A673 (cell line): ENCODE results near the gene TCEAL9. TPM values are rescaled to one million over a fixed set of nuclear protein-coding genes. Genes with fewer than 3 reads are reported as not detected.

ENCODE experiments used
- BruUV-seq: library from RNA; stranded (reverse); fragments of 400-500 nt; replicated peaks from 2 replicates; lab custom pipeline; 2021; lab: Mats Ljungman, UMichigan
- CTCF ChIA-PET: fragments of 300-600 bp; sonication (Branson Sonifier 250); formaldehyde crosslinking; loops from one replicate; lab custom pipeline; 2022; ENCODE audit warnings: antibody characterized with exemption; lab: Charles Lee
- POLR2A ChIA-PET: fragments of 300-600 bp; sonication (Branson Sonifier 250); formaldehyde crosslinking; loops from one replicate; lab custom pipeline; 2022; ENCODE audit warnings: antibody characterized with exemption; ENCODE audit not compliant: low non-redundant PET; lab: Charles Lee
- DNase-seq: peaks from one replicate; pipeline ENCODE4 v3.0.0-alpha.2; 2015; ENCODE audit warnings: low spot score
- H3K27ac ChIP-seq: fragments of 200-600 bp; sonication (generic); 2 replicates; pipeline ENCODE4 v1.5.1; 2016; ENCODE audit warnings: mixed run types, low read depth, mild to moderate bottlenecking, mixed read lengths, antibody characterized with exemption, low read length; ENCODE audit not compliant: poor library complexity, severe bottlenecking
- H3K27me3 ChIP-seq: fragments of 200-600 bp; sonication (generic); replicated peaks from 2 replicates; pipeline ENCODE4 v1.6.1; 2017; ENCODE audit warnings: mixed run types, low read depth, mild to moderate bottlenecking, mixed read lengths, antibody characterized with exemption, low read length; ENCODE audit not compliant: insufficient read depth, poor library complexity
- H3K36me3 ChIP-seq: fragments of 200-600 bp; sonication (generic); 2 replicates; pipeline ENCODE4 v1.6.1; 2016; ENCODE audit warnings: mixed run types, mild to moderate bottlenecking, mixed read lengths, antibody characterized with exemption, low read length; ENCODE audit not compliant: insufficient read depth, poor library complexity, severe bottlenecking
- H3K4me1 ChIP-seq: fragments of 200-600 bp; sonication (generic); 2 replicates; pipeline ENCODE4 v1.6.1; 2017; ENCODE audit warnings: mixed run types, mild to moderate bottlenecking, mixed read lengths, antibody characterized with exemption, low read length; ENCODE audit not compliant: insufficient read depth, poor library complexity, severe bottlenecking
- H3K4me3 ChIP-seq: fragments of 200-600 bp; sonication (generic); 2 replicates; pipeline ENCODE4 v1.5.1; 2016; ENCODE audit warnings: low read depth, mixed run types, mild to moderate bottlenecking, mixed read lengths, low read length; ENCODE audit not compliant: poor library complexity, severe bottlenecking
- H3K9me3 ChIP-seq: fragments of 200-600 bp; sonication (generic); 2 replicates; pipeline ENCODE4 v1.6.1; 2016; ENCODE audit warnings: mixed run types, low read depth, mild to moderate bottlenecking, mixed read lengths, antibody characterized with exemption, low read length; ENCODE audit not compliant: poor library complexity, severe bottlenecking
- CTCF ChIP-seq: fragments of 300-800, 200-600 bp; sonication (generic); conservative IDR thresholded peaks from 2 replicates; pipeline ENCODE4 v1.5.1; 2017; ENCODE audit warnings: low read depth, mild to moderate bottlenecking, antibody characterized with exemption, low read length, moderate library complexity, mixed read lengths
- EZH2 ChIP-seq: fragments of 200-600 bp; sonication (generic); IDR thresholded peaks from 2 replicates; pipeline ENCODE4 v1.6.1; 2017; ENCODE audit warnings: borderline replicate concordance, low read depth, mild to moderate bottlenecking, mixed read lengths, antibody characterized with exemption, low read length; ENCODE audit not compliant: poor library complexity, severe bottlenecking
- intact Hi-C: fragments of 100-400 bp; cut with micrococcal nuclease; formaldehyde crosslinking; loops from one replicate; pipeline ENCODE4 v1.10.0; 2022; ENCODE audit not compliant: unreplicated experiment
- total RNA-seq: library from RNA; stranded (reverse); gene quantifications from 2 replicates; pipeline ENCODE4 v1.2.3, GENCODE V29; 2021

The TCEAL9 gene
- total RNA-seq, 1 experiment from 2014 or later = 48.6 TPM

- no peak for DNase-seq
Observed at GRCh38 chrX:103338663-103339062, 17.6 kb upstream of the TCEAL9 start.

DNA sequence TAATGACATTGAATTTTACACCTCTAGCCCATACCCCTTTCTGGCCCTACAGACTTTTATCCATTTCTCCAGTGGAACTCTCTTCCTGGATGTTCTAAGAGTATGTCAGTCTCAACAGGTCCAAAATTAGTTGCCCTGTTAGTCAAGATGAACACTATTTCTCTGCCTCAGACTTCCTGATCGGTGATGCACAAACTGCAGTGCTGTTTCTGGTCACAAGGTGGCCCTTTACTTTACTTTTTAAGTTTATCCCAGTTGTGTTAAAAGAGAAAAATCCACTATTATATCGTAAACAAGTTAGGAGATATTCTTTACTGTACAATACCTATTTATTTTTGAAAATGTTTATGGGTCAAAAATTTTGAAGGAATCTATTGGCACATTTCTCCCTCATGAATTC lies 13.2 kb upstream of the TCEAL9 start:
- POLR2A ChIA-PET = no interaction called here
- no peak for TF ChIP-seq EZH2
- TF ChIP-seq CTCF = peak; percentile 81
- Histone ChIP-seq H3K36me3 (no peaks in the 10 kb centered on the region), H3K4me1 (no peaks in the 10 kb centered on the region), H3K27me3 (no peaks in the 10 kb centered on the region), H3K4me3 (no peak overlapping the region), H3K27ac (no peak overlapping the region), H3K9me3 (no peaks in the 10 kb centered on the region)
- CTCF ChIA-PET = interaction anchor here (1.0 kb wide), 1 partner anchor 121 kb away, joined by 9 read pairs; no protein-coding TSS in a partner anchor
- intact Hi-C loops = loop anchor here (1.0 kb wide), 1 partner anchor 121 kb away; no protein-coding TSS in a partner anchor
- DNase-seq = peak; percentile 48
- no TSS peak for BruUV-seq

More at GRCh38 chrX:103338663-103339062, 17.6 kb upstream of the TCEAL9 start:
- no peaks in the 10 kb centered on the region for H3K36me3 ChIP-seq
- no peaks in the 10 kb centered on the region for H3K9me3 ChIP-seq
- H3K27me3 ChIP-seq = no peaks in the 10 kb centered on the region
- H3K27ac ChIP-seq = no peak overlapping the region
- ChIA-PET CTCF (no interaction called here), POLR2A (no interaction called here)
- TF ChIP-seq EZH2 = no peak
- no peak for TF ChIP-seq CTCF
- no TSS peak for BruUV-seq
- no peaks in the 10 kb centered on the region for H3K4me1 ChIP-seq
- H3K4me3 ChIP-seq = no peak overlapping the region
- intact Hi-C loops = no loop called here

DNA sequence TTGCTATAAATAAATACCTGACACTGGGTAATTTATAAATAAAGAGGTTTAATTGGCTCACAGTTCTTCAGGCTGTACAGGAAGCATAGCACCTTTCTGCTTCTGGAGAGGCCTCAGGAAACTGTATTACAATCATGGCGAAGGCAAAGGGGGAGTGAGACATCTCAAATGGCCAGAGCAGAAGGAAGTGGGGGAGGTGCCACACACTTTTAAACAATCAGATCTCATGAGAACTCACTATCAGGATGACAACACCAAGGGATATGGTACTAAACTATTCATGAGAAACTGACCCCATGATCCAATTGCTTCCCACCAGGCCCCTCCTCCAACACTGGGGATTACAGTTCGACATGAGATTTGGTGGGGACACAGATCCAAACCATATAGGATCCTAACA lies 11.7 kb upstream of the TCEAL9 start:
- ChIA-PET POLR2A (no interaction called here), CTCF (no interaction called here)
- Histone ChIP-seq H3K27me3 (no peaks in the 10 kb centered on the region), H3K36me3 (no peaks in the 10 kb centered on the region), H3K9me3 (no peaks in the 10 kb centered on the region), H3K4me3 (no peak overlapping the region), H3K4me1 (no peaks in the 10 kb centered on the region), H3K27ac (no peak overlapping the region)
- BruUV-seq = no TSS peak
- intact Hi-C loops = no loop called here
- no peak for TF ChIP-seq CTCF
- no peak for TF ChIP-seq EZH2
- no peak for DNase-seq
